Measurements from ENCODE around the gene SYT4.

GRCh38 chr18:43274526-43274925 is 2.8 kb downstream of the SYT4 start:
- no peak for TF ChIP-seq CTCF (IDR thresholded peaks at IDR 0.05 in 4 of 5, conservative IDR thresholded peaks at IDR 0.05 in 1 of 5)
- TF ChIP-seq POLR2A (IDR thresholded peaks at IDR 0.05) = no peak
